Psoas muscle (tissue), 8 donors: ENCODE results near the gene IAH1. TPM values are rescaled to one million over a fixed set of nuclear protein-coding genes. Genes with fewer than 3 reads are reported as not detected.
A peak's percentile ranks its signal among the peaks of the same experiment; 100 is the strongest.

Experiments used
- ATAC-seq, 4 donors: fragments of 200-7000 bp; cut with Tn5 transposase; one replicate each; pipeline ENCODE4 v1.9.1; 2020; ENCODE audit warnings: moderate library complexity in 3 of 4, mild to moderate bottlenecking in 2 of 4
- DNase-seq, 2 donors: peaks; one replicate each; pipeline ENCODE4 v3.0.0-alpha.2; 2020
- H3K27ac ChIP-seq: fragments of 200-600 bp; one replicate; pipeline ENCODE4 v1.8.0; 2022
- H3K27me3 ChIP-seq, 3 donors: fragments of 200-600 bp in 1 of 3; one replicate each; pipeline versions ENCODE4 v1.6.1 to v1.8.0; 2013 to 2022; ENCODE audit warnings: low read length in 2 of 3, mild to moderate bottlenecking in 2 of 3, moderate library complexity in 1 of 3; ENCODE audit not compliant: insufficient read depth in 3 of 3
- H3K36me3 ChIP-seq, 2 donors: fragments of 200-600 bp in 1 of 2; one replicate each; pipeline versions ENCODE4 v1.6.1 to v1.8.0; 2013 to 2022; ENCODE audit warnings: low read depth in 1 of 2, mild to moderate bottlenecking in 1 of 2, moderate library complexity in 1 of 2; ENCODE audit not compliant: insufficient read depth in 1 of 2
- H3K4me1 ChIP-seq: fragments of 200-600 bp; one replicate; pipeline ENCODE4 v1.8.0; 2022
- H3K4me3 ChIP-seq: fragments of 200-600 bp; one replicate; pipeline ENCODE4 v1.8.0; 2022; ENCODE audit warnings: mild to moderate bottlenecking
- H3K9me3 ChIP-seq: fragments of 200-600 bp; one replicate; pipeline ENCODE4 v1.8.0; 2022
- CTCF ChIP-seq: fragments of 200-600 bp; IDR thresholded peaks from one replicate; pipeline ENCODE4 v1.8.0; 2022; ENCODE audit warnings: antibody characterized with exemption
- WGBS, 3 donors: extraction: QIAGEN DNeasy Blood & Tissue Kit; methylation state at CpG; one replicate each; pipeline versions ENCODE4 v1.1.6 to v1.1.7; 2013; 5-methylcytosine and 5-hydroxymethylcytosine counted together
- intact Hi-C, 2 donors: fragments of 100-400 bp; cut with DNase I; formaldehyde crosslinking; loops; one replicate each; pipeline versions ENCODE4 v1.11.0 to v1.14.2; 2022
- polyA plus RNA-seq, 3 donors: library from polyadenylated mRNA; stranded (reverse); fragments of 200-250 nt; gene quantifications; one replicate each; pipeline ENCODE4 v1.2.3, GENCODE V29; 2013
- total RNA-seq, 4 donors: library from RNA; stranded (reverse); fragmentation: NEBNext Ultra II Directional in 2 of 4; extraction: Animal tissue kit (Norgen Biotek cat#: 25700) in 2 of 4; gene quantifications; one replicate each; pipeline versions ENCODE4 v1.2.1 to v1.2.4, GENCODE V29; 2021 to 2023
- donor health status: healthy with polysubstance abuse.
- donor health status: DM: no; HTN: no; CAD: no; lungs with moderate emphysema.
- donor health status: Bipolar disorder and iron deficiency.
- donor health status: healthy.
- donor health status: DM: yes; HTN: yes; CAD: no.
- donor health status: DM: no; HTN: no; CAD: no.
- donor health status: DM: no; HTN: no; CAD: no.
- donor health status: DM: yes; HTN: yes; CAD: no.

Gene IAH1
- total and polyA plus RNA-seq, 7 donors, result 30.1 to 63.0 (median 49.9) TPM

DNA sequence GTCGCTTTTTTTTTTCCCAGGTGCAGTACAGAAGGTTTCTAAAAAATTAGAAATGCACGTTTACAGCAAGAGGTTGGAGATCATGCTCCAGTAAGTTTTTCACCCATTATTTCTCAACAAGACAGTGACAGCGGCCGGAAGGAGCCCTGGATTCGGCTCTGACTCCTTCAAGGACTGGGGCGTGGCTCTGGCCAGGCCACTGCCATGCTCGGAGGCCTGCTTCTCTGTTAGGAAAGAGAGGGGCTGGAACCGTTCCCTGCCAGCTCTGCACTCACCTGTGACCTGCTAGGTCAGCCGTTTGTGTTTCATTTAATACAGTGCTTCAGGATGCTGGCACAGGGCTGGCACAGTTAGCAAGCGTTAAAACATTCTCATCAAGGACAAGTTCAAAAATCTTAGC is 6.7 kb upstream of the IAH1 start:
- DNase-seq, result no peak
- ATAC-seq, result no peak
- Histone ChIP-seq H3K4me3 (no peak overlapping the region), H3K9me3 (no peaks in the 10 kb centered on the region), H3K27ac (no peak overlapping the region), H3K36me3 (peaks cover 0 to 32% of the 10 kb centered on the region in 2 donors), H3K4me1 (no peaks in the 10 kb centered on the region), H3K27me3 (no peaks in the 10 kb centered on the region)
- no peak for TF ChIP-seq CTCF
- WGBS, 3 donors, result 84 to 88% (median 86%) methylated on average over 10 of the region's 10 CpGs
- intact Hi-C loops, result no loop called here

DNA sequence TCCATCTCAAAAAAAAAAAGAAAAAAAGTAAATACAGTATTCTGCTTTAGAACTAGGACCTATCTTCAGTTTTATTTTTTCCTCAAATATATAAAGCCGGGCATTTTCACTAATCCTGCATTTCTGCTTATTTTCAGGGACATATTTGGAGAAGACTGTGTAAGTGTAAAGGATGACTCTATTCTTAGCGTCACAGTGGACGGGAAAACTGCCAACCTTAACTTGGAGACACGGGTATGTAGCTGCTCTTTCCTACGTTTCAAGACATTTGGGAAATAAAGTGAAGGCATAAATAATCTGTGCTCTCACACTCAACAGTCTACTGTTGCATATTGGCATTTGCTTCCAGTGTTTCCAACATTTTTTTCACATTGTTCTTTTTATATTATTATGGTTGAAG is 3.1 kb upstream of the IAH1 start:
- Histone ChIP-seq H3K27me3 (no peaks in the 10 kb centered on the region), H3K4me3 (no peak overlapping the region), H3K36me3 (peaks cover 0 to 35% of the 10 kb centered on the region in 2 donors), H3K9me3 (no peaks in the 10 kb centered on the region), H3K4me1 (peaks cover 13% of the 10 kb centered on the region), H3K27ac (no peak overlapping the region)
- intact Hi-C loops, result no loop called here
- WGBS, 3 donors, result 71 to 83% (median 71%) methylated on average over 5 of the region's 5 CpGs
- no peak for ATAC-seq
- no peak for DNase-seq
- TF ChIP-seq CTCF, result no peak

- TF ChIP-seq CTCF, result no peak
- Histone ChIP-seq H3K27ac (no peak overlapping the region), H3K36me3 (peaks cover 0 to 43% of the 10 kb centered on the region in 2 donors), H3K4me1 (peaks cover 19% of the 10 kb centered on the region), H3K4me3 (no peak overlapping the region), H3K27me3 (no peaks in the 10 kb centered on the region), H3K9me3 (no peaks in the 10 kb centered on the region)
- intact Hi-C loops, result no loop called here
- ATAC-seq (no peak), DNase-seq (no peak)
- 94 to 97% (median 95%) methylated on average over 9 of the region's 9 CpGs for WGBS, 3 donors
These were observed 1.8 kb upstream of the IAH1 start for GRCh38 chr2:9472511-9472910.

GRCh38 chr2:9473308-9473984 is 905 bp upstream of the IAH1 start:
- ATAC-seq (peak in 2 of 4 donors; percentile 0 to 1), DNase-seq (no peak)
- TF ChIP-seq CTCF, result no peak
- intact Hi-C loops, result no loop called here
- whole genome bisulfite sequencing, 3 donors, result 42 to 49% (median 47%) methylated on average over 24 of the region's 24 CpGs
- peak overlapping the region; percentile 87 for H3K27ac ChIP-seq
- H3K36me3 ChIP-seq, result peaks cover 0 to 43% of the 10 kb centered on the region in 2 donors
- peaks cover 25% of the 10 kb centered on the region for H3K4me1 ChIP-seq
- H3K4me3 ChIP-seq, result peak overlapping the region; percentile 86
- H3K9me3 ChIP-seq, result no peaks in the 10 kb centered on the region
- H3K27me3 ChIP-seq, result no peaks in the 10 kb centered on the region

GRCh38 chr2:9473985-9474360 is 378 bp upstream of the IAH1 start:
- Histone ChIP-seq H3K27ac (peak overlapping the region; percentile 87), H3K4me3 (peak overlapping the region; percentile 86), H3K4me1 (peaks cover 29% of the 10 kb centered on the region), H3K27me3 (no peaks in the 10 kb centered on the region), H3K9me3 (no peaks in the 10 kb centered on the region), H3K36me3 (peaks cover 0 to 48% of the 10 kb centered on the region in 2 donors)
- ATAC-seq (peak; percentile 40 to 67 (median 59)), DNase-seq (peak; percentile 58 to 76)
- intact Hi-C loops, result no loop called here
- 6 to 9% (median 7%) methylated on average over 39 of the region's 39 CpGs for WGBS, 3 donors
- TF ChIP-seq CTCF, result no peak
